Right lobe of liver (tissue), 4 donors: ENCODE results near the gene TNFRSF21.

ENCODE experiments used
- CTCF ChIP-seq, 4 donors: fragments of 200-600 bp in 3 of 4; fragments of 450-650 bp in 1 of 4; IDR thresholded peaks; one replicate each; pipeline versions ENCODE4 v1.5.1 to v1.8.0; 2016 to 2022; ENCODE audit warnings: antibody characterized with exemption in 4 of 4, mild to moderate bottlenecking in 2 of 4
- POLR2A ChIP-seq: fragments of 450-650 bp; IDR thresholded peaks from one replicate; pipeline ENCODE4 v1.6.1; 2017; ENCODE audit warnings: antibody characterized with exemption, mild to moderate bottlenecking
- donor health status: DM: no; HTN: no; CAD: no.
- donor health status: DM: no; HTN: no; CAD: no.
- donor health status: DM: no; HTN: yes; CAD: no.

- TF ChIP-seq CTCF (IDR thresholded peaks at IDR 0.05) (no peak), POLR2A (no peak)
These were observed 107.0 kb downstream of the TNFRSF21 start for GRCh38 chr6:47202644-47203205.
